A549 (cell line): Measurements from ENCODE around the gene SLC38A10. TPM values are rescaled to one million over a fixed set of nuclear protein-coding genes. Genes with fewer than 3 reads are reported as not detected.

ENCODE experiments used
- ATAC-seq, 2 experiments: fragments of 200-7000 bp in 1 of 2; fragments of >200 bp in 1 of 2; cut with Nextera tagmentation in 1 of 2; cut with Tn5 transposase in 1 of 2; 3 replicates each; pipeline versions ENCODE4 v1.8.0 to v1.9.1; 2018 to 2020; ENCODE audit warnings: mild to moderate bottlenecking in 1 of 2, moderate library complexity in 1 of 2
- CTCF ChIA-PET: fragments of 300-600 bp; sonication (Branson Sonifier 250); formaldehyde crosslinking; extraction: SDS; loops from one replicate; lab custom pipeline; 2021; ENCODE audit warnings: antibody characterized with exemption, inconsistent platforms; lab: Yijun Ruan, JAX
- POLR2A ChIA-PET: fragments of 350-600 bp; formaldehyde crosslinking; extraction: SDS; loops from one replicate; lab custom pipeline; 2021; ENCODE audit warnings: antibody characterized with exemption, inconsistent platforms; lab: Yijun Ruan, JAX
- DNase-seq, 2 experiments: peaks; one replicate each; pipeline versions ENCODE4 v3.0.0 to v3.0.0-alpha.2; 2011 to 2016; ENCODE audit warnings: low read depth in 1 of 2, low spot score in 1 of 2
- FAIRE-seq: peaks from 2 replicates; lab custom pipeline; 2011; peaks lifted over from hg19 to GRCh38; lab: Jason Lieb, UNC
- H3K27ac ChIP-seq, 2 experiments: fragments of >200 bp; sonication (Bioruptor Twin); formaldehyde crosslinking; 3 replicates each; pipeline ENCODE4 v1.5.1; 2016 to 2017
- H3K4me1 ChIP-seq: fragments of >200 bp; sonication (Bioruptor Twin); formaldehyde crosslinking; 3 replicates; pipeline ENCODE4 v1.6.1; 2016
- H3K4me2 ChIP-seq: fragments of >200 bp; sonication (Bioruptor Twin); formaldehyde crosslinking; 3 replicates; pipeline ENCODE4 v1.6.1; 2016
- H3K4me3 ChIP-seq: fragments of >200 bp; sonication (Bioruptor Twin); formaldehyde crosslinking; 3 replicates; pipeline ENCODE4 v1.5.1; 2016
- H3K9me3 ChIP-seq: fragments of >200 bp; sonication (Bioruptor Twin); formaldehyde crosslinking; 3 replicates; pipeline ENCODE4 v1.6.1; 2016
- CBX8 ChIP-seq: fragments of 200-600 bp; sonication (generic); IDR thresholded peaks from 2 replicates; pipeline ENCODE4 v1.6.1; 2016
- CEBPB ChIP-seq, 2 experiments: fragments of >200 bp in 1 of 2; sonication (Bioruptor Twin) in 1 of 2; formaldehyde crosslinking in 1 of 2; IDR thresholded peaks; 2 replicates each; pipeline ENCODE4 v1.6.1; 2012 to 2016
- CHD2 ChIP-seq: fragments of 150-350 bp; IDR thresholded peaks from 2 replicates; pipeline ENCODE4 v1.6.1; 2014; ENCODE audit warnings: low read length; ENCODE audit not compliant: partially characterized antibody
- E2F6 ChIP-seq: IDR thresholded peaks from 2 replicates; pipeline ENCODE4 v1.6.1; 2012; ENCODE audit warnings: low read depth, borderline replicate concordance
- EHF ChIP-seq: fragments of 250-450 bp; sonication (Bioruptor Pico); IDR thresholded peaks from 2 replicates; pipeline ENCODE4 v1.5.0; 2020; ENCODE audit warnings: mild to moderate bottlenecking
- EHMT2 ChIP-seq: fragments of 200-600 bp; sonication (generic); IDR thresholded peaks from 2 replicates; pipeline ENCODE4 v1.6.1; 2016; ENCODE audit warnings: antibody characterized with exemption, low read depth, mild to moderate bottlenecking, moderate library complexity
- EP300 ChIP-seq, 2 experiments: fragments of >200 bp; sonication (Bioruptor Twin); formaldehyde crosslinking; IDR thresholded peaks; 2 replicates in 1 of 2; 3 replicates in 1 of 2; pipeline ENCODE4 v1.6.1; 2016 to 2017
- FOXS1 ChIP-seq: fragments of 250-450 bp; sonication (Bioruptor Pico); IDR thresholded peaks from 2 replicates; pipeline ENCODE4 v1.5.0; 2020; ENCODE audit warnings: mild to moderate bottlenecking, moderate library complexity
- HES2 ChIP-seq: fragments of >200 bp; sonication (Bioruptor Twin); formaldehyde crosslinking; IDR thresholded peaks from 2 replicates; pipeline ENCODE4 v1.6.1; 2016
- HEYL ChIP-seq: fragments of 250-450 bp; sonication (Bioruptor Pico); IDR thresholded peaks from 2 replicates; pipeline ENCODE4 v1.8.0; 2021; ENCODE audit warnings: mild to moderate bottlenecking, moderate library complexity
- HMGXB4 ChIP-seq: fragments of 250-450 bp; sonication (Bioruptor Pico); IDR thresholded peaks from 2 replicates; pipeline ENCODE4 v1.5.0; 2021; ENCODE audit warnings: mild to moderate bottlenecking, moderate library complexity, borderline replicate concordance
- MAX ChIP-seq: IDR thresholded peaks from 2 replicates; pipeline ENCODE4 v1.6.1; 2012
- MYC ChIP-seq: IDR thresholded peaks from 2 replicates; pipeline ENCODE4 v1.6.1; 2012; ENCODE audit warnings: mild to moderate bottlenecking, inconsistent platforms, low read length, improper control_type of control experiment, borderline replicate concordance
- NFE2L2 ChIP-seq: fragments of 150-350 bp; conservative IDR thresholded peaks from 2 replicates; pipeline ENCODE4 v1.6.1; 2014; ENCODE audit warnings: low read length
- NR3C1 ChIP-seq: fragments of >200 bp; sonication (Bioruptor Twin); formaldehyde crosslinking; IDR thresholded peaks from 3 replicates; pipeline ENCODE4 v1.6.1; 2017
- PHF8 ChIP-seq: fragments of 200-600 bp; sonication (generic); IDR thresholded peaks from 2 replicates; pipeline ENCODE4 v1.6.1; 2016; ENCODE audit warnings: low read depth, mild to moderate bottlenecking, antibody characterized with exemption, moderate library complexity, borderline replicate concordance
- POLR2AphosphoS2 ChIP-seq: conservative IDR thresholded peaks from 2 replicates; pipeline ENCODE4 v1.6.1; 2012; ENCODE audit warnings: low read length, improper control_type of control experiment, inconsistent platforms
- RARB ChIP-seq: fragments of 250-450 bp; sonication (Bioruptor Pico); IDR thresholded peaks from 2 replicates; pipeline ENCODE4 v1.8.0; 2021; ENCODE audit warnings: mild to moderate bottlenecking, moderate library complexity
- RCOR1 ChIP-seq: fragments of 150-350 bp; IDR thresholded peaks from 2 replicates; pipeline ENCODE4 v1.6.1; 2014; ENCODE audit warnings: antibody characterized with exemption, low read length, low read depth
- REST ChIP-seq: fragments of 200-600 bp; sonication (generic); IDR thresholded peaks from 2 replicates; pipeline ENCODE4 v1.6.1; 2016; ENCODE audit warnings: antibody characterized with exemption, mild to moderate bottlenecking, moderate library complexity
- RFX5 ChIP-seq: fragments of 450-650 bp; IDR thresholded peaks from 2 replicates; pipeline ENCODE4 v1.7.1; 2014; ENCODE audit warnings: antibody characterized with exemption, mild to moderate bottlenecking, moderate library complexity
- TFCP2L1 ChIP-seq: fragments of 250-450 bp; sonication (Bioruptor Pico); IDR thresholded peaks from 2 replicates; pipeline ENCODE4 v1.5.0; 2021; ENCODE audit warnings: mild to moderate bottlenecking
- ZNF302 ChIP-seq: fragments of 250-450 bp; sonication (Bioruptor Pico); IDR thresholded peaks from 2 replicates; pipeline ENCODE4 v1.9.0; 2021; ENCODE audit warnings: inconsistent platforms, mild to moderate bottlenecking, moderate library complexity
- ZSCAN20 ChIP-seq: fragments of 250-450 bp; sonication (Bioruptor Pico); IDR thresholded peaks from 2 replicates; pipeline ENCODE4 v1.8.0; 2022; ENCODE audit warnings: mild to moderate bottlenecking, moderate library complexity
- WGBS: methylation state at CpG from one replicate; pipeline ENCODE4 v1.1.6; 2017; ENCODE audit errors: missing lambda C conversion rate; 5-methylcytosine and 5-hydroxymethylcytosine counted together
- polyA plus RNA-seq, 4 experiments: library from polyadenylated mRNA; depleted of rRNA in 3 of 4; stranded (reverse); fragments of >200 nt; fragmentation: RNase III in 1 of 4; extraction: RNeasy Plus Mini Kit Qiagen cat#74134 plus additional on column Dnase treatment in 1 of 4; gene quantifications; 2 replicates in 3 of 4; 3 replicates in 1 of 4; pipeline ENCODE4 v1.2.3, GENCODE V29; 2011 to 2017
- TF ChIP-seq, protein P1 (sequence below): fragments of >200 bp; sonication (Bioruptor Twin); formaldehyde crosslinking; IDR thresholded peaks from 3 replicates; pipeline ENCODE4 v1.6.1; 2016

The SLC38A10 gene
- polyA plus RNA-seq, 2 of the 4 experiments (the other 2 are of a cell fraction): 35.8 to 67.4 TPM

DNA sequence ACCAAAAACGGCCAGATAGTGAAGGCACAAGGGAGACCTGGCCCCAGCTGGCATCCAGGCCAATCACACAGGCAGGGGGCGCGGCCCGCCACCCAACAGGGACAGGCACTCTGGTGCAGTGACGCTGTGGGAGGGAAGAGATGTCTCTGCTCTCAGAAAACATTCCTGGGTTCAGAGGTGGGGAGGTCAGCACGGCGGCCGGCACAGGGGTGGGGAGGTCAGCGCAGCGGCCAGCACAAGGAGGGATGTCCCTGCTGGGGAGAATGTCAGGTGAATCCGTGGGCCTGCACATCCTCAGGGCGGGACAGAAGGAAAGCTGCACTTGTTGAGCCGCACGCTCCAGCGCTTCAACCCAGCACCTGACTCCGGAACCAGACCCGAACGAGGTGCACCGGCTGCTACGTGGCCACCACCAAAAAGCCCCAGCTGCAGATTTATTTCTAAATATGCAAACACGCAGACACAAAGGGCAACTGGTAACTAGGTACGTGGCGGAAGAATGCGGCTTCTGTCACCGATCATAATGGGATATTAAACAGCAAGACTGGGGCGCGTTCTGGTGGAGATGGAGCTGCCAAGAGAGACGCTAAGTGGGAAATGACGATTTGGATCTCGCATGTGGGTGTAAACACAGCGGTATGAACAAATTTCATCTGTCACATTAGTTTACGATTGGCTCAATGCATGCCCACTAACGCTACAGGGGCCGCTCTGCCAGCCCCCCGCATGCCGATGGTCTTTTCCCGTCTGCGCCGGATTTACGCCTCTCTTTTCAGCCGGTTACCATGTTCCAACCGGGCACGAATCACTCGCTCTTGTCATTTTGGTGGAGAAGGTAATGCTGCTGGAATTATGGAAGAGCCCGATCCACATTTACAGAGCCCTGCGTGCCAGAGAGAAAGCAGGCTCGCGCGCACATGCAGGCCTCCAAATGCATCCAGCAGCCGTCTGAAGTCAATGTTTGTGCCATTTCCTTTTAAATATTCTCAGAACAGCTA is 15.5 kb downstream of the SLC38A10 start:
- TF ChIP-seq HMGXB4 (CRISPR knock-in tag) (no peak), RFX5 (no peak), HES2 (no peak), EP300 (IDR thresholded peaks at IDR 0.05) (no peak), RARB (CRISPR knock-in tag) (no peak), ZSCAN20 (CRISPR knock-in tag) (no peak), HEYL (CRISPR knock-in tag) (no peak), MYC (no peak)
- TF ChIP-seq, protein P1, sequence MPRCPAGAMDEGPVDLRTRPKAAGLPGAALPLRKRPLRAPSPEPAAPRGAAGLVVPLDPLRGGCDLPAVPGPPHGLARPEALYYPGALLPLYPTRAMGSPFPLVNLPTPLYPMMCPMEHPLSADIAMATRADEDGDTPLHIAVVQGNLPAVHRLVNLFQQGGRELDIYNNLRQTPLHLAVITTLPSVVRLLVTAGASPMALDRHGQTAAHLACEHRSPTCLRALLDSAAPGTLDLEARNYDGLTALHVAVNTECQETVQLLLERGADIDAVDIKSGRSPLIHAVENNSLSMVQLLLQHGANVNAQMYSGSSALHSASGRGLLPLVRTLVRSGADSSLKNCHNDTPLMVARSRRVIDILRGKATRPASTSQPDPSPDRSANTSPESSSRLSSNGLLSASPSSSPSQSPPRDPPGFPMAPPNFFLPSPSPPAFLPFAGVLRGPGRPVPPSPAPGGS: no peak
- ChIA-PET POLR2A (no interaction called here), CTCF (interaction anchor here (1.1 to 15.4 kb wide), 4 partner anchors 8 to 50 kb away, joined by 3 to 129 read pairs (median 10); no protein-coding TSS in a partner anchor)
- no peak for DNase-seq
- FAIRE-seq: no peak
- no peak overlapping the region for H3K4me3 ChIP-seq
- no peak overlapping the region for H3K4me2 ChIP-seq
- 94% methylated on average over 50 of the region's 50 CpGs for WGBS
- no peak overlapping the region for H3K27ac ChIP-seq
- no peaks in the 10 kb centered on the region for H3K4me1 ChIP-seq
- no peaks in the 10 kb centered on the region for H3K9me3 ChIP-seq
- no peak for ATAC-seq

DNA sequence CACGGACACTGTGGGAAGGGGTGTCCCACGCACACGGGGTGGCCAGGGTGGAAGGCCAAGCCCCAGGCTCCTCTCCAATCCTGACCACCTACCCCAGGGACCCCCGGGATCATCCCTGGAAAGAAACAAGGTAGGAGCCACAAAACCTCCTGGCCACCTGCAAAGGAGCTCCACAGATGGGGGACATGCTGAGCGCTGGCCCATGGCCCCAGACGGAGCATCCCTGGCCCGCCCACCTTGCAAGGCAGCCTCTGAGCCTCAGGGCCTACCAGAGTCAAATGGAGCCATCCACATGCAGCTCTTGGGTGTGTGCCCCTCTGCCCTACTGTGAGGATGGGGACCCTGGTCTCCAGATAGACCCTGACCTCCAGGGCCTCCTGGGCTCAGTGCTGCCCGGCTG is 16.3 kb downstream of the SLC38A10 start:
- ATAC-seq: peak; percentile 12 to 21; a peak in 1 of 6 replicates
- ChIA-PET POLR2A (no interaction called here), CTCF (interaction anchor here (1.1 to 15.4 kb wide), 6 partner anchors 9 to 206 kb away, joined by 3 to 129 read pairs (median 6); no protein-coding TSS in a partner anchor)

More for the DNA sequence above, 16.3 kb downstream of the SLC38A10 start:
- Histone ChIP-seq H3K9me3 (no peaks in the 10 kb centered on the region), H3K27ac (no peak overlapping the region), H3K4me1 (no peaks in the 10 kb centered on the region), H3K4me3 (no peak overlapping the region), H3K4me2 (no peak overlapping the region)
- WGBS: 95% methylated on average over 6 of the region's 8 CpGs
- TF ChIP-seq E2F6 (no peak), PHF8 (no peak), POLR2AphosphoS2 (no peak), NFE2L2 (no peak), NR3C1 (no peak), CBX8 (no peak), EHMT2 (no peak), REST (no peak), EHF (no peak), TFCP2L1 (CRISPR knock-in tag) (no peak), ZNF302 (CRISPR knock-in tag) (no peak), RCOR1 (no peak), HEYL (CRISPR knock-in tag) (no peak), FOXS1 (CRISPR knock-in tag) (no peak), CEBPB (IDR thresholded peaks at IDR 0.05) (no peak), CHD2 (no peak), MYC (no peak), MAX (no peak)
- TF ChIP-seq, protein P1: no peak
- no peak for DNase-seq
- FAIRE-seq: no peak
